Mammary epithelial cell (primary cell): ENCODE data around the gene FH.

Experiments used
- EZH2 ChIP-seq: IDR thresholded peaks from 2 replicates; pipeline ENCODE4 v1.6.1; 2012; ENCODE audit warnings: low read length, inconsistent platforms, borderline replicate concordance
- TF ChIP-seq, protein P1 (sequence below), 2 donors: IDR thresholded peaks in 1 of 2; conservative IDR thresholded peaks in 1 of 2; 2 replicates each; pipeline ENCODE4 v1.5.1; 2011 to 2012; ENCODE audit warnings: inconsistent platforms in 2 of 2, low read length in 2 of 2, mild to moderate bottlenecking in 2 of 2, control low read depth in 1 of 2, low read depth in 1 of 2; ENCODE audit not compliant: insufficient read depth in 1 of 2; ENCODE audit errors: extremely low read depth in 1 of 2

DNA sequence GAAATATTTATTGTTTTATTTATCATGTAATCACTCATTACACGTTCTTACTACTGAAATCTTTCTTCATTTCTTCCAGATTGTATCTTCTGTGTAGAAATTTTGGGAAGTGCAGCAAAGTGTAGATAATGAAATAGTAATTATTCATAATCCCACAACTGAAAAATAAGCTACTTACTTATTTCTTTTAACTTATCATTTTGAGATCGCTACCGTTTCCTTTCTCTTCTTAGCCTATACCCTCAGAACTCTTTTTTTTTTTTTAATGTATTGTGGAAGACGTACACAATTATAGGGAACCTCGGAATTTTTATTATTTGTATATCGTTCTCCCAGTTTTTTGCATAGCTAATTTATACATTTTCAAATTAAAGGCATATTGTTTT, 518 bp upstream of the FH start:
- TF ChIP-seq, protein P1, sequence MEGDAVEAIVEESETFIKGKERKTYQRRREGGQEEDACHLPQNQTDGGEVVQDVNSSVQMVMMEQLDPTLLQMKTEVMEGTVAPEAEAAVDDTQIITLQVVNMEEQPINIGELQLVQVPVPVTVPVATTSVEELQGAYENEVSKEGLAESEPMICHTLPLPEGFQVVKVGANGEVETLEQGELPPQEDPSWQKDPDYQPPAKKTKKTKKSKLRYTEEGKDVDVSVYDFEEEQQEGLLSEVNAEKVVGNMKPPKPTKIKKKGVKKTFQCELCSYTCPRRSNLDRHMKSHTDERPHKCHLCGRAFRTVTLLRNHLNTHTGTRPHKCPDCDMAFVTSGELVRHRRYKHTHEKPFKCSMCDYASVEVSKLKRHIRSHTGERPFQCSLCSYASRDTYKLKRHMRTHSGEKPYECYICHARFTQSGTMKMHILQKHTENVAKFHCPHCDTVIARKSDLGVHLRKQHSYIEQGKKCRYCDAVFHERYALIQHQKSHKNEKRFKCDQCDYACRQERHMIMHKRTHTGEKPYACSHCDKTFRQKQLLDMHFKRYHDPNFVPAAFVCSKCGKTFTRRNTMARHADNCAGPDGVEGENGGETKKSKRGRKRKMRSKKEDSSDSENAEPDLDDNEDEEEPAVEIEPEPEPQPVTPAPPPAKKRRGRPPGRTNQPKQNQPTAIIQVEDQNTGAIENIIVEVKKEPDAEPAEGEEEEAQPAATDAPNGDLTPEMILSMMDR (conservative IDR thresholded peaks at IDR 0.05 in 1 of 2, IDR thresholded peaks at IDR 0.05 in 1 of 2; ENCODE audit: extremely low read depth in 1 of 2, insufficient read depth in 1 of 2, low read depth in 1 of 2, low read length in 2 of 2) = no peak
- no peak for TF ChIP-seq EZH2
